ENCODE results near the gene FNTB.

The FNTB gene

GRCh38 chr14:64973826-64974225 lies 12.9 kb upstream of the FNTB start:
- in situ Hi-C loops (cut with MboI; ENCODE audit: low sequenced_read_pairs), result no loop called here

- in situ Hi-C loops (cut with MboI; ENCODE audit: low sequenced_read_pairs), result no loop called here
Measured at GRCh38 chr14:64974563-64974962, 12.1 kb upstream of the FNTB start.

- in situ Hi-C loops (cut with MboI; ENCODE audit: low sequenced_read_pairs), result no loop called here
Measured at GRCh38 chr14:64979336-64980074, 7.2 kb upstream of the FNTB start.

- in situ Hi-C loops (cut with MboI; ENCODE audit: low sequenced_read_pairs), result no loop called here
Measured at GRCh38 chr14:64983439-64984310, 3.0 kb upstream of the FNTB start.

GRCh38 chr14:64987438-64987767 lies 708 bp downstream of the FNTB start:
- in situ Hi-C loops (cut with MboI; ENCODE audit: low sequenced_read_pairs), result no loop called here

GRCh38 chr14:64990296-64990695 lies 3.6 kb downstream of the FNTB start:
- in situ Hi-C loops (cut with MboI; ENCODE audit: low sequenced_read_pairs), result no loop called here

- in situ Hi-C loops (cut with MboI; ENCODE audit: low sequenced_read_pairs), result no loop called here
Measured at GRCh38 chr14:64990939-64991338, 4.2 kb downstream of the FNTB start.

- in situ Hi-C loops (cut with MboI; ENCODE audit: low sequenced_read_pairs), result no loop called here
Measured at GRCh38 chr14:64992328-64992885, 5.7 kb downstream of the FNTB start.

GRCh38 chr14:64993266-64993930 lies 6.7 kb downstream of the FNTB start:
- in situ Hi-C loops (cut with MboI; ENCODE audit: low sequenced_read_pairs), result no loop called here

GRCh38 chr14:64994540-64994939 lies 7.8 kb downstream of the FNTB start:
- in situ Hi-C loops (cut with MboI; ENCODE audit: low sequenced_read_pairs), result no loop called here

- in situ Hi-C loops (cut with MboI; ENCODE audit: low sequenced_read_pairs), result no loop called here
Measured at GRCh38 chr14:64995291-64995690, 8.6 kb downstream of the FNTB start.

- in situ Hi-C loops (cut with MboI; ENCODE audit: low sequenced_read_pairs), result no loop called here
Measured at GRCh38 chr14:64997108-64997794, 10.6 kb downstream of the FNTB start.

- in situ Hi-C loops (cut with MboI; ENCODE audit: low sequenced_read_pairs), result no loop called here
Measured at GRCh38 chr14:64998455-64998931, 11.8 kb downstream of the FNTB start.

GRCh38 chr14:65000898-65001591 lies 14.3 kb downstream of the FNTB start:
- in situ Hi-C loops (cut with MboI; ENCODE audit: low sequenced_read_pairs), result no loop called here

GRCh38 chr14:65001723-65002122 lies 15.0 kb downstream of the FNTB start:
- in situ Hi-C loops (cut with MboI; ENCODE audit: low sequenced_read_pairs), result no loop called here

- in situ Hi-C loops (cut with MboI; ENCODE audit: low sequenced_read_pairs), result no loop called here
Measured at GRCh38 chr14:65002586-65003210, 16.0 kb downstream of the FNTB start.

- in situ Hi-C loops (cut with MboI; ENCODE audit: low sequenced_read_pairs), result no loop called here
Measured at GRCh38 chr14:65003394-65003793, 16.7 kb downstream of the FNTB start.

GRCh38 chr14:65006261-65006721 lies 19.6 kb downstream of the FNTB start:
- in situ Hi-C loops (cut with MboI; ENCODE audit: low sequenced_read_pairs), result no loop called here

- in situ Hi-C loops (cut with MboI; ENCODE audit: low sequenced_read_pairs), result no loop called here
Measured at GRCh38 chr14:65007202-65007601, 20.5 kb downstream of the FNTB start.
